IPS DF 4.7 (cell line): ENCODE data around the gene EAPP.
"Not testable (repeated sequence)": the region's sequence is repeated elsewhere in the genome, so short reads cannot be mapped to it uniquely, and the experiment has no call there.

Source experiments
- DNase-seq: peaks from one replicate; pipeline ENCODE4 v3.0.0-alpha.2; 2013; ENCODE audit warnings: low spot score; ENCODE audit errors: extremely low read depth

The EAPP gene

DNA sequence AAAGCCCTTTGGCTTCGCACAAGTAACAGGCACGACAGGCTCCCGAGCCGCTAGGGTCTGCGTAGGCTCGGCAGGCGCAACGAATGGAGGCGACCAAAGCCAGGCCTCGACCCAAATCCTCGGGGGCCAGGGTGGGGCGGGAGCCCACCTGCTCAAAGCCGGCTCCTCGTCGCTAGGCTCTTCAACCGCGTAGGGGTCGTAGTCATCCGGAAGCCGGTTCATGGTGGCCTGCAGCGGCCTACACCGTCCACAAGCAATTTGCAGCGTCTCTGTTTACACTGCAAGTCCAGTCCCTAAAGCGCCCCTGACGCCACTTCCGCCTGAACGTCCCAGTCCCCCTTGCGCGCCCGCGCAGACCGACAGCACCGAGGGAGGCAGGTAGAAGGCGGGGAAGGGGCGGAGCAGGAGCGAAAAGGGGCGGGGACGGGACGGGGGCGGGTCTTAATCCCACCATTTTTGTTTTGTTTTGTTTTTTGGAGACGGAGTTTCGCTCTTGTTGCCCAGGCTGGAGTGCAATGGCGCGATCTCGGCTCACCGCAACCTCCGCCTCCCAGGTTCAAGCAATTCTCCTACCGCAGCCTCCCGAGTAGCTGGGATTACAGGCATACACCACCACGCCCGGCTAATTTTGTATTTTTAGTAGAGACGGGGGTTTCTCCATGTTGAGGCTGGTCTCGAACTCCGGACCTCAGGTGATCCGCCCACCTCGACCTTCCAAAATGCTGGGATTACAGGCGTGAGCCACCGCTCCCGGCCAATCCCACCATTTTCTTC is at the start of gene EAPP:
TSS of gene EAPP (minus strand) at position 295 of the 774 bp plus-strand sequence. CDS start at position 222, 73 bp downstream.
- peak; percentile 76 for DNase-seq

GRCh38 chr14:34583525-34583924 is 44.0 kb upstream of the EAPP start:
- no peak for DNase-seq

- no peak for DNase-seq
These were observed 42.7 kb upstream of the EAPP start for GRCh38 chr14:34582117-34582680.

- DNase-seq, result no peak
These were observed 40.9 kb upstream of the EAPP start for GRCh38 chr14:34580381-34580780.

DNA sequence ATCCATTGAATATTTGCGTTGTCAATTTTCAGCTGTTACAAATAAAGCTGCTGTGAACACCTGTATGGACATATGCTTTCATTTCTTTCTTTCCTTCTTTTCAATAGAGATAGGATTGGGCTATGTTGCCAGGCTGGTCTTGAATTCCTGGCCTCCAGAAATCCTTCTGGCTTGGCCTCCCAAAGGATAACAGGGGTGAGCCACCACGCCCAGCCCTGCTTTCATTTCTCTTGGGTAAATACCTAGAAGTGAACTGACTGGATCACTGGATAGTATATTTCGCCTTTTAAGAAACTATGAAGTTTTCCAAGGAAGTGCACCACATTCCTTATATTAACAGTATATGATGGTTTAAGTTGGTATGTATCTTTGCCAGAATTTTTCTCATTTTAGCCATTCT is 32.3 kb upstream of the EAPP start:
- no peak for DNase-seq

DNA sequence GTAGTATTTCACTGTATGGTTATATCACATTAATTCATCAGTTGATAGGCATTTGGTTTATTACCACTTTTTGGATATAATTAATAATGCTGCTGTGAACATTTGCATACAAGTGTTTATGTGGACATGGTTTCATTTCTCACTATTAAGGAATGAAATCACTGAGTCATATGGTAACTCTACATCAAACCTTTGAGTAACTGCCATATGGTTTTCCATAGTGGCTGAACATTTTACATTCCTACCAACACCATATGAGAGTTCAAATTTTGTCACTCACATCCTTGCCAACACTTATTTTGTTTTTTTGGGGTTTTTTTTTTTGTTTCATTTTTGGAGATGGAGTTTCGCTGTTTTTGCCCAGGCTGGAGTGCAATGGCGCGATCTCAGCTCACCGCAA is 30.2 kb upstream of the EAPP start:
- DNase-seq, result no peak

DNA sequence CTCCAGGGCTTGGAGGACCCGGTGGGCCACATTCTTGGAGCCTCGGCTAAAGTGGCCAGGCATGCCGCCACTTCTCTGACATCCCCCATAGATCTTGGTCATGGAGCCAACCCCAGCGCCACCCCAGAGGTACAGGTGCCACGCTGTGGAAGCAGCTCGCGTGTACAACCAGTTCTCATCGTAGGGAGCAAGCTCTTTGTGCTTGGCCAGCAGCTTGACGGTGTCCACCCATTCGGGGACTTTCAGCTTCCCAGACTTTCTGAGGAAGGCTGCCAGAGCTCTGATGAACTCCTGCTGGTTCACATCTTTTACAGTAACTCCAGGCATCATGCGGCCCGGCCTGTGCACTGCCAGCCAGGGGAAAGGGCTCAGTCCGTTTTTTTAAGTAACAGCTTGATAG is 29.3 kb upstream of the EAPP start:
- no peak for DNase-seq

DNA sequence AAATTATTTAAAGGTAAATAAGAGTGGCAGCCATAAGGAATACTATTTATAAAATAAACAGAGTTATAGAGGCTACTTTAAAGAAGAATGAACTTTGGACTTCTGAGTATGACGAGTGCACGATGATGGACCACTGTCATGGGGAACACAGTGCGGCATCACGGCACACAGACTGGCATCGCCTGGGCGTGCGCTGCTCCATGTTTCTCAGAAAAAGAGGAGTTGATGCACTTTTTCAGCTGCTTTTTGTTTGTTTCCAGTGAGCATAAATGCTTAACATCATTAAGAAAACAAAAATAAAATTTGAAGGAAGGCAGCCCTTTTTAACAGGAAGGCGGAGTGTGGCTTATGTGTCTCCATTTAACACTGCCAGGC is 23.3 kb upstream of the EAPP start:
- DNase-seq, result no peak

DNA sequence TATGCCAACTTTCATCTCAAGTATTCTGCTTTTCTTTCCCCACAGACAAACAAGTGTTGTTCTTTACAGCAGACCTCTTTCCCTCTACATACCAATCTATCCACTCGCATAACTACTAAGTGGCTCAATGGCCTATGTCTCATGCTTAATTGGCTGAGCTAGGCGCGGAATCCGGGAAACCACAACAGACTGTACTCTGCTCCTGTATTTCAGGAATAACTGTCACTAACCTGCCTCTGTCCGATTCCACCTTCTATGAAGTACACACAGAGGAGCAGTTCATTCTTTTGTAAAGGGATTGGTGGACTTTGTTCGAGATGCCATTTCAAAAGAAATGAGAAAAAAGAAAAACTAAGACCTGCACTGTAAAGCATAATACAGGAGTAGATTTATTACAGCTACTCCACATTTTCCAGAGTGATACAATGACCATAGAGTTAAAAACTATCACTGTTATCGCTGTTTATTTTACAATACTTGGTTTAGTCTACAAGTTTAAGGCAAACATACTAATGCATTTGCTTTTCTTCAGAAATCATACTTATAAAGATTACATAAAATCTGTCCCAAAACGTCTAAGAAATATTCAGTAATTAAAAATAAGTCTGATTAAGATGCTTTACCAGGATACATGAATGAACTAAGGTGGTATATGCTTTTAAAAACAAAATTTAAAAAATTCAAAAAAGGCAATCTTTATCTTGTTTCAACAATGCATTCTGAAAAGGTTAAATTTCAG is 22.7 kb upstream of the EAPP start:
- DNase-seq, result not testable (repeated sequence)

GRCh38 chr14:34556498-34556829 is 17.0 kb upstream of the EAPP start:
- not testable (repeated sequence) for DNase-seq

- not testable (repeated sequence) for DNase-seq
These were observed 16.3 kb upstream of the EAPP start for GRCh38 chr14:34555583-34556497.

DNA sequence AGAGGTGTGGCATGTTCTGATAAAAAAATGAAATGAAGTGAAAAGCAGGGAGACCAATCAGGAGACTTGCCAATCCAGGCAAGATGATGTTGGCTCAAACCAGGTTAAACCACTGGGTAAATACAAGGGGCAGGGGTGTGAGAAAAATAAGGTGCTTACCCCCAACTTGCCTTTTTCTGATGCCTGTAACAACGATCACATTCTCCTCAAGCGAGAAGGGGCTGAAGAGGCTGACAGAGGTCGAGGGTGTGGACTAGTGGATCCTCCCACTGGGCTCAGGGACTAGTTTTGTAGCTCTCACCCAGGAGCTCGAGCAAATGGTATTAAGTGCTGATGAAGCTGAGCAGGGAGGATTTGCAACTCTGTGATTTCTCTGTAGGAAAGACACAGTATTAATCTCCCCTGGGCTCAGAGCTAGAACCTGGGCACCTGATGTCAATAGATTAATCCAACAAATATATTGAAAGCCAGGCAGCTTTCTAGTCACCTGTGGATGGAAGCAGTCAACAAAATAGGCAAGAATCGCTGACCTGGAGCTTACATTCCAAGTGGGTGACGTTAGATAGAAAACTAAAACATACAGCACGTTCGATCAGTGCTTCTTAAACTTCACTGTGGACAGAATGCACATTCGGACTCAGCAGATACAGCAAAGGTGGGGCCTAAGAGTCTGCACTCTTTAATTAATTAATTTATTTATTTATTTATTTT is 15.2 kb upstream of the EAPP start:
- no peak for DNase-seq

DNA sequence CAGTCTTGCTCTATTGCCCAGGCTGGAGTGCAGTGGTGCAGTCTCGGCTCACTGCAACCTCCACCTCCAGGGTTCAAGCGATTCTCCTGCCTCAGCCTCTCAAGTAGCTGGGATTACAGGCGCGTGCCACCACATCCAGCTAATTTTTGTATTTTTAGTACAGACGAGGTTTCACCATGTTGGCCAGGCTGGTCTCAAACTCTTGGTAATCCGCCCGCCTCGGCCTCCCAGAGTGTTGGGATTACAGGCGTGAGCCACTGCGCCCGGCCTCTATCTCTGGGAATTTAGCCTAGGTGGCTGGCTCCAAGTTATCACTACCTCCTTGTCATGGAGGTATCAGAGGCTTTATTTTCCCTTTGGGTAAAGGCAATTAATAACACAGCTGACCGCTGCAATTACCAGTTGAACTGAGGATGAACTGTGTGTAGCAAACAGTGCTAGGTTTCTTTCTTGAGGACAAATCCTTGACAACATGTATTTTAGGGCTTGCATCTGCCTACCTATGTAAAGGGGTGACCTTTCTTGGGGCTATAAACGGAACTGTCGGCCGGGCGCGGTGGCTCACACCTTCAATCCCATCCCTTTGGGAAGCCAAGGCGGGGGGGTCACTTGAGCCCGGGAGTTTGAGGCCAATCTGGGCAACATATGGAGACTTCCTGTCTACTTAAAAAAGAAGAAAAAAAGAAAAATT is 9.9 kb upstream of the EAPP start:
- not testable (repeated sequence) for DNase-seq

GRCh38 chr14:34548472-34548981 is 9.0 kb upstream of the EAPP start:
- DNase-seq, result no peak

GRCh38 chr14:34547136-34547520 is 7.6 kb upstream of the EAPP start:
- not testable (repeated sequence) for DNase-seq

DNA sequence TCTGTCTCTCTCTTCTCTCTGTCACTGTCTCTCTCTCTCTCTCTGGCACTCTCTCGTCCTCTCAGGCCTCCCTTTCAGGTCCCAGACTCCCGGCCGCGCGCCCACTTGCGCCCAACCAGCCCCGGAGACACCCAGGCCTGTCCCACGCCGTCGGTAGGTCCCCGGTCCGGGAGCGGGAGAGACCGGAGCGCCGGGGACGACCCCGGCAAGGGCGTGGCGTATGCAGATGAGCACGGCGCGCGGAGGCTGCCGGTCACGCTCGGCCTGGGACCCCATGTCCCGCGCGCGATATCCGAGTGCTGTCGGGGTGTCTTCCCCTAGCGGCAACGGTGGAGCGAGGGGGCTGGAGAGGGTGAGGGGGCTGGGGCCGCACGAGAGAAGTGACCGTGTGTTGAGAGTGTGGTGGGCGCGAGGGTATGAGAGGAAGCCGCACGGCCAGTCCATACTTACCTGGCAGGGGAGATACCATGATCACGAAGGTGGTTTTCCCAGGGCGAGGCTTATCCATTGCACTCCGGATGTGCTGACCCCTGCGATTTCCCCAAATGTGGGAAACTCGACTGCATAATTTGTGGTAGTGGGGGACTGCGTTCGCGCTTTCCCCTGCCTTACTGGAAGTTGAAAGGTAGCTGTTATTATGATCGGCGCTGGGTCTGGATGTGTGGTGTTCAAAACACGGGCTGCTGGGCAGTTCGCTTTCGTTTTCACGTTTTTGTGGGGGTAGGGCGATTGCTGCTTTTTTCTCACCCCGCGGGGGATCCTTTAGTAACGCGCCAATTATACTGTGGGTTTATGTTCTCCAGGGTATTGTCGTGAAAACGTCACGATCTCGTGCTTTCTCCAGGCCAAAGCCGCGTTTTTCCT is 7.0 kb upstream of the EAPP start:
- not testable (repeated sequence) for DNase-seq

GRCh38 chr14:34540181-34541059 is 919 bp upstream of the EAPP start:
- DNase-seq, result not testable (repeated sequence)

- no peak for DNase-seq
These were observed 562 bp downstream of the EAPP start for GRCh38 chr14:34538871-34539406.
